HG03175 (cell line): ENCODE measurements around the gene SHISA7.

Experiments
- ATAC-seq: cut with Tn5 transposase; IDR thresholded peaks from one replicate; pipeline ENCODE4 v1.9.1; 2021; ENCODE audit warnings: mild to moderate bottlenecking, moderate library complexity; ENCODE audit not compliant: unreplicated experiment

The SHISA7 gene

GRCh38 chr19:55482156-55482961, 39.3 kb upstream of the SHISA7 start:
- no peak for ATAC-seq

GRCh38 chr19:55481794-55482155, 38.7 kb upstream of the SHISA7 start:
- no peak for ATAC-seq

GRCh38 chr19:55481148-55481793, 38.2 kb upstream of the SHISA7 start:
- no peak for ATAC-seq

GRCh38 chr19:55479451-55480230, 36.5 kb upstream of the SHISA7 start:
- no peak for ATAC-seq

- no peak for ATAC-seq
Measured at GRCh38 chr19:55479045-55479444, 35.9 kb upstream of the SHISA7 start.

- ATAC-seq = no peak
Measured at GRCh38 chr19:55478364-55478763, 35.3 kb upstream of the SHISA7 start.

- no peak for ATAC-seq
Measured at GRCh38 chr19:55477905-55478304, 34.8 kb upstream of the SHISA7 start.

- peak; percentile 94 for ATAC-seq
Measured at GRCh38 chr19:55476100-55476775, 33.1 kb upstream of the SHISA7 start, which contains the start of gene ZNF628. Gene ZNF628, plus strand, starts transcription at chr19:55476617. Its CDS starts 3,294 bp downstream, at chr19:55479911.

GRCh38 chr19:55474269-55475265, 31.5 kb upstream of the SHISA7 start:
- ATAC-seq = no peak

- no peak for ATAC-seq
Measured at GRCh38 chr19:55473225-55474012, 30.3 kb upstream of the SHISA7 start.

- ATAC-seq = no peak
Measured at GRCh38 chr19:55472463-55472862, 29.4 kb upstream of the SHISA7 start.

- no peak for ATAC-seq
Measured at GRCh38 chr19:55471266-55471665, 28.2 kb upstream of the SHISA7 start.

GRCh38 chr19:55468054-55468393, 24.9 kb upstream of the SHISA7 start:
- ATAC-seq = no peak

GRCh38 chr19:55467236-55468053, 24.3 kb upstream of the SHISA7 start:
- ATAC-seq = peak; percentile 64

GRCh38 chr19:55466241-55466614, 23.1 kb upstream of the SHISA7 start:
- ATAC-seq = no peak

GRCh38 chr19:55465460-55466240, 22.6 kb upstream of the SHISA7 start:
- no peak for ATAC-seq

GRCh38 chr19:55464662-55465054, 21.6 kb upstream of the SHISA7 start, which contains the start of gene C19orf85:
Gene C19orf85, minus strand, starts transcription at chr19:55464751. Its CDS starts 197 bp downstream, at chr19:55464554.
- no peak for ATAC-seq
